Lower lobe of right lung (tissue), 2 donors: Measurements from ENCODE around the gene VAT1L. TPM values are rescaled to one million over a fixed set of nuclear protein-coding genes. Genes with fewer than 3 reads are reported as not detected.

Source experiments
- ATAC-seq, 2 donors: fragments of 200-7000 bp; cut with Tn5 transposase; one replicate each; pipeline ENCODE4 v1.9.1; 2020 to 2022; ENCODE audit warnings: mild to moderate bottlenecking in 2 of 2, moderate library complexity in 2 of 2
- DNase-seq: peaks from one replicate; pipeline ENCODE4 v3.0.0-alpha.2; 2020
- H3K27ac ChIP-seq: fragments of 200-600 bp; one replicate; pipeline ENCODE4 v1.8.0; 2022
- H3K27me3 ChIP-seq: fragments of 200-600 bp; one replicate; pipeline ENCODE4 v1.8.0; 2022; ENCODE audit warnings: low read depth
- H3K36me3 ChIP-seq: fragments of 200-600 bp; one replicate; pipeline ENCODE4 v1.8.0; 2022; ENCODE audit warnings: mild to moderate bottlenecking
- H3K4me1 ChIP-seq: fragments of 200-600 bp; one replicate; pipeline ENCODE4 v1.8.0; 2022
- H3K4me3 ChIP-seq: fragments of 200-600 bp; one replicate; pipeline ENCODE4 v1.8.0; 2022; ENCODE audit warnings: mild to moderate bottlenecking
- H3K9me3 ChIP-seq: fragments of 200-600 bp; one replicate; pipeline ENCODE4 v1.8.0; 2022
- CTCF ChIP-seq: fragments of 200-600 bp; IDR thresholded peaks from one replicate; pipeline ENCODE4 v1.8.0; 2022; ENCODE audit warnings: antibody characterized with exemption, mild to moderate bottlenecking
- intact Hi-C: fragments of 100-400 bp; cut with DNase I; formaldehyde crosslinking; loops from one replicate; pipeline ENCODE4 v1.11.0; 2022
- total RNA-seq: library from RNA; stranded (reverse); fragmentation: NEBNext Ultra II Directional; extraction: Animal tissue kit (Norgen Biotek cat#: 25700); gene quantifications from one replicate; pipeline ENCODE4 v1.2.1, GENCODE V29; 2021
- donor health status: DM: no; HTN: yes; CAD: no; lungs with severe emphysema.

Gene VAT1L
- total RNA-seq, 1 donor from 2014 or later = 0.38 TPM

- intact Hi-C loops = loop anchor here (5.0 kb wide), 1 partner anchor 294 kb away; no protein-coding TSS in a partner anchor
- H3K27ac ChIP-seq = no peak overlapping the region
- peak; percentile 75 for TF ChIP-seq CTCF
- no peaks in the 10 kb centered on the region for H3K9me3 ChIP-seq
- H3K4me1 ChIP-seq = peaks cover 3% of the 10 kb centered on the region
- no peak overlapping the region for H3K4me3 ChIP-seq
- H3K36me3 ChIP-seq = no peaks in the 10 kb centered on the region
- H3K27me3 ChIP-seq = no peaks in the 10 kb centered on the region
- DNase-seq = peak; percentile 88
- ATAC-seq = peak; percentile 93
These were observed 183.1 kb downstream of the VAT1L start for GRCh38 chr16:77971306-77972061.

GRCh38 chr16:77972062-77972392 lies 183.7 kb downstream of the VAT1L start:
- no peak for TF ChIP-seq CTCF
- Histone ChIP-seq H3K4me3 (no peak overlapping the region), H3K27me3 (no peaks in the 10 kb centered on the region), H3K4me1 (peaks cover 3% of the 10 kb centered on the region), H3K36me3 (no peaks in the 10 kb centered on the region), H3K9me3 (no peaks in the 10 kb centered on the region), H3K27ac (no peak overlapping the region)
- no peak for DNase-seq
- intact Hi-C loops = loop anchor here (5.0 kb wide), 1 partner anchor 295 kb away; no protein-coding TSS in a partner anchor
- ATAC-seq = no peak

GRCh38 chr16:77974883-77975282 lies 186.5 kb downstream of the VAT1L start:
- H3K27ac ChIP-seq = no peak overlapping the region
- intact Hi-C loops = loop anchor here (5.0 kb wide), 1 partner anchor 298 kb away; no protein-coding TSS in a partner anchor
- no peak for ATAC-seq
- TF ChIP-seq CTCF = no peak
- no peaks in the 10 kb centered on the region for H3K9me3 ChIP-seq
- H3K4me1 ChIP-seq = peaks cover 3% of the 10 kb centered on the region
- no peak for DNase-seq
- H3K36me3 ChIP-seq = no peaks in the 10 kb centered on the region
- H3K27me3 ChIP-seq = no peaks in the 10 kb centered on the region
- H3K4me3 ChIP-seq = no peak overlapping the region

- no peak overlapping the region for H3K4me3 ChIP-seq
- no peaks in the 10 kb centered on the region for H3K9me3 ChIP-seq
- no peak overlapping the region for H3K27ac ChIP-seq
- peaks cover 3% of the 10 kb centered on the region for H3K4me1 ChIP-seq
- H3K27me3 ChIP-seq = no peaks in the 10 kb centered on the region
- intact Hi-C loops = no loop called here
- no peaks in the 10 kb centered on the region for H3K36me3 ChIP-seq
- DNase-seq (no peak), ATAC-seq (no peak)
- no peak for TF ChIP-seq CTCF
These were observed 187.6 kb downstream of the VAT1L start for GRCh38 chr16:77975942-77976341.

GRCh38 chr16:77977339-77977738 lies 189.0 kb downstream of the VAT1L start:
- Histone ChIP-seq H3K4me3 (no peak overlapping the region), H3K4me1 (no peaks in the 10 kb centered on the region), H3K27ac (no peak overlapping the region), H3K36me3 (no peaks in the 10 kb centered on the region), H3K27me3 (no peaks in the 10 kb centered on the region), H3K9me3 (no peaks in the 10 kb centered on the region)
- TF ChIP-seq CTCF = no peak
- intact Hi-C loops = no loop called here
- ATAC-seq = no peak
- no peak for DNase-seq
